GM21367 (cell line): ENCODE results near the gene H3-3A.

Source experiments
- ATAC-seq: cut with Tn5 transposase; IDR thresholded peaks from one replicate; pipeline ENCODE4 v1.9.1; 2021; ENCODE audit not compliant: unreplicated experiment

The H3-3A gene

GRCh38 chr1:226062558-226063223, at the start of gene H3-3A:
Gene H3-3A (plus strand): TSS chr1:226062716. CDS start chr1:226064352, 1,636 bp downstream.
- ATAC-seq, result peak; percentile 61

DNA sequence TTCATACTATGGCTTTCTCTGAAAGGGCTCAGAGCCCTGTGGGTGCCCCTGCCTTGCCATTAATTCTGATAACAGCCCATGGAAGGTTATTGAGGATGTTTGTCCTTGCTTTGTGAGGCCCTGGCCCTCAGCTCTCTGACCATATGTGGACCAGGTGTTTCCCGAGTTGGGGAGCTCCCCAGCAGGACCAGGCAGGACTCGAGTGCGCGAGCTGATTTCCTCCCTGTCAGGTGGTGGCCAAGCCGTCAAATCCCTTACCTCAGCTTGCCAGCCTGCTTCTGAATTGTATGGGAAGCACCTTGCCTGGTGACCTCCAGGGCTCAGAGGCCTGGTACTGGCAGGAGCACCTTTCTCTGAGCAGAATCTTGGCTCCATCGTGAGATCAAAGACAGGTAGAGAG, 45.4 kb upstream of the H3-3A start:
- no peak for ATAC-seq

DNA sequence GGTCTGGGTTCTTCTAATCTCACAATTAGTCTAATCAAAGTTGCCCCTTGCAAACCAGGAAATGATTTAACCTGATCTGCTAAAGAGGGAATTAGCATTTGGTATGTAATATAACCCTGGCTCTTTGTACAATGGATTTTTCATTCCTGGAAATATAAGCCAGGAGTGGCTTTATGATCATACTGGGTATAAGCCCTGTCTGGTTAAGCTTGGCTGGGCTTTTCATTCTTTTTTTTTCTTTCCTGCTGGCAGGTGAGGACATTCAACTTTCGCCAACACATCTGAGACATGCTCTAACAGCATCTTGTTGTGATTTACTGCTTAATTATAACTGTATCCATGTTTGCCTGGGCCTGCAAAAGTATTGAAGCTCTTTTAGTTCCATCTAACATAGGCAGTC, 42.9 kb upstream of the H3-3A start:
- no peak for ATAC-seq

DNA sequence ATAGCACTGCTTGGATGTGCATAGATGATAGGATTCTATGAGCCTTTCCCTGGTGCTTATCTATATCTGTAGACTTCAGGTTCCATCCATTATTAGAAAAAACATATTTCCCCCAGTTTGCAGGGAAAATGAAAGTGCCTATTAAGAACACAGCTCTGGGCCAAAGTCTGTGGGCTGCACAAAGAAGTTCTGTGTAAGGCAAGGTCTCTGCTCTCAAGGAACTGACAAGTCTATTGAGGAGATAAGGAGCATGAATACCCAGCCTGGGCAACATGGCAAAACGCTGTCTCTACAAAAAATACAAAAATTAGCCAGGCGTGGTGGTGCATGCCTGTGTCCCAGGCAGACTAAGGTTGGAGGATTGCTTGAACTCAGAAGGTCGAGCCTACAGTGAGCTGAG, 41.1 kb upstream of the H3-3A start:
- ATAC-seq, result no peak

- ATAC-seq, result no peak
Measured at GRCh38 chr1:226021801-226022200, 40.7 kb upstream of the H3-3A start.

GRCh38 chr1:226023735-226024134, 38.8 kb upstream of the H3-3A start:
- no peak for ATAC-seq

DNA sequence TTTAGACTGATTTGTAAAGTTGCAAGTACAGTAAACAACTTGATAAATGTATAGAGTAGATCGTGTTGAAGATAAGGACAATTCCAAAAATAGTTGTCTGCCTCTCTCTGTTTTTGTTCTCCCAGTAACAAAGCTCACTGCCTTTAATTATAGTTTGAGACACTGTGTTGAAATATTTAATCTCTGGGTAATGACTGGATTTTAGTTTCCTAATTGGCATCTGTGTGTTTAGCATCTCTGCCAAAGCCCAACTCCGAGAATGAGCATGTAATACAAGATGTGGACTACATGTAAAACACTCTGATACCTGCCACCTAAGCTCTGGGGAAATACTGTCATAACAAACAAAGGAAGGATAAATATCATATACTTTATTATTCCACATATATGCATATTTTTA, 35.7 kb upstream of the H3-3A start:
- no peak for ATAC-seq

GRCh38 chr1:226027538-226028217, 34.8 kb upstream of the H3-3A start:
- no peak for ATAC-seq

DNA sequence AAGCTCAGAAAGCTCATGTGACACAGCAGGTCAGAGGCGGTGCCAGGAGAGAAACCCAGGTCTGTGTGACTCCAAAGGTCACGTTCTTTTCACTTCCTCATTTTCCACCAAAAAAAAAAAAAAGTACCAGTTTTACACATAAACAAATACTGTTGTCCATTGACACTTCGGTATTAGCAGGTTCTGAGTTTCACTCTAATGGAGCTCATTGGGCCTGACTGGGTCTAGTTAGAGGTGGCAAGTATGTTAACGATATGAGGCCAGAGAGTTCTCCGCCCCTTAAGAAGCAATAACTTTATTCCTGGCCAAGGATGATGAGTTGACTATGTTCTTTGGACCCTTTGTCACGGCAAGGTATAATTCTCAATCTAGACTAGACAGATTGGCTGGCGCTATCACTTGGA, 33.4 kb upstream of the H3-3A start:
- peak; percentile 78 for ATAC-seq

DNA sequence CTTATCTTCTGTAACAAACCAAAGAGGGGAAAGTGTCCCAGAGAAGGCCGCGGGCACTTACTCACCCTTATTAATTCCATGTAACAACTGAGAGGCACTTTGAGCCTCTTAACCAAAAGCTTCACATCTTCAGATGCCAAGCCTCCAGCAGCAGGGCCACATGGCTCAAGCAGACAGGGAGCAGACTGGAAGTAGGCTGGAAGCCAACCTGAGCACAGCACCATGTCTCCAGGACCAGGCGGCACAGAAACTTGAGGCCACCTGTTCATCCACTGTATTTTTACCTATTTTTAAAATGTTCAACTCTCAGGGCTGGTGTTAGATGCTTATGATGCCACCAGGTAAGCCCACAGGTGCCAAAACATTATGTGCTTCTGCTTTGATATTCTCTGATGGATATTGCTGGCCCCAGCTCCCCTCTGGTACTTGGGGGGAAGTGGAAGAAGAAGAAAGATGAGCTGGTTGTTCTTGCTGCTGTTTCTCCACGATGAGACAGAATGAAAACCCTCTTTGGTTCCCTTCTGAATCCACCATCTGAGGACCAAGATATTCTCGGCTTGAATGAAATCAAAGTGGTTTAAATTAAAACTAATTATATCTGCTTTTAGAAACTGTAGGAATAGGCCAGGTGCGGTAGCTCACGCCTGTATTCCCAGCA, 32.8 kb upstream of the H3-3A start:
- ATAC-seq, result no peak

DNA sequence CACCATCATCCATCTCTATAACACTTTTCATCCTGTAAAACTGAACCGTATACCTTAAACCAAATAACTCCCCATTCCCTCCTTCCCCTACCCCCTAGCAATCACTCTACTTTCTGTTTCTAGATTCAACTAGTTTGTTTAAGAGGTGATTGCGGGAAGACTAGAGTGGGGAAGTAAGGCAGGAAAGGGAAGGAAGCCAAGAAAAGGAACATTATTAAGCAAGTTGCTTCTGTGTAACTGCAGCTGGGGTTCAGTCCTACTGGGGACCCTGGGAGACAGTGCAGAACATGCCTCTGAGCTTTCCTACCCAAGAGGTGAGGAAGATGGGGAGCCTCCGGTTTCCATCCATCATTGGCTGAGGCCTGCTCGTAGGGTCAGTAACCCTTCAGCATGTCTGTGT, 28.9 kb upstream of the H3-3A start:
- no peak for ATAC-seq

DNA sequence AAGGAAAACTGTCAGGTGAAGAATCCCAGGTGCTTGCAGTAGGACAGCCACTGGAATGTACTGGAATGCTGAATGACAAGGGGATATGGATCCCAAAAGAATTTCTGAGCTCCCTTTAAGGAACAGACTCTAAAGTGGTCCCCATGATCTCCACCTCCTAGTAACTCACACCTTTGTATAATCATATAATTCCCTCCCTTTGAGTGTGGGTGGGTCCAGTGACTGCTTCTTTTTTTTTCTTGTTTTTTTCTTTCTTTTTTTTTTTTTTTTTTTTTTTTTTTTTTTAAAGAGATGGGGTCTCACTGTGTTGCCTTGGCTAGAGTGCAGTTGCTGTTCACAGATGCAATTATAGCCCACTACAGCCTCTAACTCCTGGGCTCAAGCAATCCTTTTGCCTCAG, 28.5 kb upstream of the H3-3A start:
- ATAC-seq, result no peak

DNA sequence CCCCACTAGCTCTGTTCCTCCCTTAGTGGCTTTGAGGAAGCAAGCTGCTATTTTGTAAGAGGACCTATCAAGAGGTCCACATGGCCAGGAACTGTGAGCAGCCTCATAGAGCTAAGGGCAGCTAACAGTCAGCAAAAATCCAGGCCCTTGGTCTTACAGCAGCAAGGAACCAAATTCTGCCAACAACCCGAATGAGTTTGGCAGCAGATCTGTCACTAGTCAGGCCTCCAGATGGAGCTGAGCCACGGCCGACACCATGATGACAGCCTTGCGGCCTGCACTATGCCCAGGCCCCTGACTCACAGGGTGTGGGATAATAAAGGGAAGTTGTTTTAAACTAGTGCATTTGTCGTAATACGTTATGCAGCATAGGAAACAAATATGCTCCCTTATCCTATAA, 28.0 kb upstream of the H3-3A start:
- no peak for ATAC-seq

GRCh38 chr1:226035915-226036314, 26.6 kb upstream of the H3-3A start:
- ATAC-seq, result no peak

DNA sequence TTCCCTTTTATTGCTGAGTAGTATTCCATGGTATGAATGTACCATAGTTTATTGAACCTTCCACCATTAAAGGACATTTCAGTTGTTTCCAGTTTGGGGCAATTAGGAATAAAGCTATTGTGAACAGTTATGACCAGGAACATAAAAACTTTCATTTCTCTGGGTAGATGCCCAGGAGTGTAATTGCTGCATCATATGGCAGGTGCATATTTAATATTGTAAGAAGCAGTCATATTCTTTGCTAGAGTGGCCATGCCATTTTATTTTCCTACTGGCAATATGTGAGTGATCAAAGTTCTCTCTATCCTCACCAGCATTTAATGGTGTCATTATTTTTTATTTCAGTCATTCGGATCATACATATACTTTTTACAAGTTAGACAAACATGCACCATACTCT, 23.9 kb upstream of the H3-3A start:
- ATAC-seq, result no peak

DNA sequence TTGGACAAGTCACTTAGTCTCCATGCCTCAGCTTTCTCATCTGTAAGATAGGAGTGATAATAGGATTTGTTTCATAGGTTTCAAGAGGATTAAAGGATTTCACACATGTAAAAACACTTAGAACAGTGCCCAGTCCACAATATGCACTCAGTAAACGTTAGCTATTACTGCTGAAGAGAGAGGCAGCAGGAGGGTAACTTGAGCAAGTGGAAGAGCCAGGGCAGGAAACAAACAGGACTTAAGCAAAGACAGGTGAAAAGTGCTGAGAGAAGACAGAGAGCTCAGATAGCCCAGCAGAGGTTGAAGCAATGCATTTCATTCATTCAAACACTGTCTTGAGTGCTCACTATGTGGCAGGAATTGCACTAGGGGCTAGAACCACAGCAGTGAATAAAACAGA, 21.1 kb upstream of the H3-3A start:
- ATAC-seq, result no peak

DNA sequence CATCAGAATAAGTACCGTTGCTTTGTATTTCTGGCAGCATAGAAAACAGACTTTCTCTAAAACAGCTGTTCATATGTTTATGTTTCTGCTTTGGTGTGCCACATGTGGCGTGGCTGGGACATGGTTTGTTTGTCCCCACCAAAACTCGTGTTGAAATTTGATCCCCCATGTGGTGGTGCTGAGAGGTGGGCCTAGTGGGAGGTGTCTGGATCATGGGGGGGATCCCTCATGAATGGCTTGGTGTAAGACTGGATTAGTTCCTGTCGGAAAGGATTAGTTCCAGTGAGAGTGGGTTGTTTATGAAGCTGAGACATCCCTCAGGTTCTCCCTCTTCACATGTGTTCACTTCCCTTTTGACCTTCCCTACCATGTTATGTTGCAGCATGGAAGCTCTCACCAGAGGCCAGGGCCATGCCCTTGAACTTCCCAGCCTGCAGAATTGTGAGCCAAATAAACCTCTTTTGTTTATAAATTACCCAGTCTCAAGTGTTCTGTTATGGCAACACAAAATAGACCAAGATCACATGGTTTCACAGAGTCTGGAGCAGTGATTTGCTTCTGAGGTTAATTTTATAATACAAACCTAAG, 17.9 kb upstream of the H3-3A start:
- no peak for ATAC-seq

GRCh38 chr1:226046240-226046639, 16.3 kb upstream of the H3-3A start:
- no peak for ATAC-seq

DNA sequence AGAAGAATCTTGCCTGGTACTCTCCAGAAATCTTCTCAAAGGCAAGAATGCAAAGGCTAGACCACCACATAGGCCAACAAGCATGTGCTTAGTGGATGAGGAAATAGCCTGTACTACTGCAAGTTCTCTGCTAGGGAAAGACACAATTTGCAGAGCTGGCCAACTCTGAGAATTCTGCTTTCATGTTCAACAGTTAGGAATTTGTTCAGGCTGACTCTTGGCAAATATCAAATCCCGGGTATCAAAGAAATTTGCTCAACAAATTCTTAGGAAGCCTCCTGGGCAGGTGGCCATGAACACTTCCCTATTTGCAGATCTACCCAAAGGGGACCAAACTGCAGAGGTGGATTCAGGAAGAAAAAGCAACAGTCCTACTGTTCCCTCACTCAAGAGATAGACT, 15.0 kb upstream of the H3-3A start:
- ATAC-seq, result no peak

GRCh38 chr1:226048886-226049285, 13.6 kb upstream of the H3-3A start:
- ATAC-seq, result no peak

- ATAC-seq, result no peak
Measured at GRCh38 chr1:226050133-226050532, 12.4 kb upstream of the H3-3A start.

DNA sequence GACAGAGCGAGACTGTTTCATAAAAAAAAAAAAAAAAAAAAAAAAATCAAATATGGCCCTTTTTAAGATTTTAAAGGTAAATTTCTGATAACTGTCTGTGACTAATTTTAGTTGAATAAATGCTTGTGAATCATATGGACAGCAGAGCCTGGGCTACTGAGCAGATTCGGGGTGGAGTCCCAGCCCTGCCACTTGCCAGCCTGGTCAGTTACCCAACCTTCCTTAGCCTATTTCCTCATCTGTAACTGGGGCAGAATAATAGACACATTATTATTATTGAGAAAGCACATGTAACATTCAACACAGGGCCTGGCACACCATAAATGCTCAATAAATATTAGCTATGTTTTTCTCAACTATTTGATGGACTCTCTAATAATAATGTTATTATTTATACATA, 11.2 kb upstream of the H3-3A start:
- ATAC-seq, result no peak
